ENCODE measurements around the gene KIF20B.
"Not testable (repeated sequence)": the region's sequence is repeated elsewhere in the genome, so short reads cannot be mapped to it uniquely, and the experiment has no call there.

Gene KIF20B

DNA sequence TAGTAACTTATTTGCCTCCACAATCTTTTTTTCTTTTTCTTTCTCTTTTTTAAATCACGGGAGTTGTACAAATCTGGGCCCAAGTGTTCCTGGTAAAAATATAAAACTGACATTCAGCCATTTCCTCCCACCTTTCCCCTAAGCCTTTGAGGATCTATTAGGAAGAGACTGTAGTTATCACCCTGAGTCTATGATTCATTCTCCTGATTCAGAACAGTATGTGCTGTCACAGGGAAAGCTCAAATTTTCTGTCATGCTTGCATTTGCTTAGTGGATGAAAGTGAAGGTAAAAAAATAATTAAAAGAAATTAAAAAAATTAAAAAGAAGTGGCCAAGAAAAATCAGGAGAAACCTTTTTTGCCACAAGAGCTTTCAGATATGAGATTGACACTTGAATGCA, 71.7 kb downstream of the KIF20B start:
- no peak for DNase-seq (ENCODE audit: low read depth)

DNA sequence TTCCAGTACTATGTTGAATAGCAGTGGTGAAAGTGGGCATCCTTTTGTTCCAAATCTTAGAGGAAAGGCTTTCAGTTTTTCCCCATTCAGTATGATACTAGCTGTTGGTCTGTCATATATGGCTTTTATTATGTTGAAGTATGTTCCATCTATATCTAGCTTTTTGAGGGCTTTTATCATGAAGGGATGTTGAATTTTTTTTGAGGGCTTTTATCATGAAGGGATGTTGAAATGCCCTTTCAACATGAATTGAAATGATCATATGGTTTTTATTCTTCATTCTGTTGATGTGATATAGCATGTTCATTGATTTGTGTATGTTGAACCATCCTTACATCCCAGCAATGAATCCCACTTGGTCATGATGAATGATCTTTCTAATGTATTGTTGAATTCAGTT, 75.3 kb downstream of the KIF20B start:
- no peak for DNase-seq (ENCODE audit: low read depth)

DNA sequence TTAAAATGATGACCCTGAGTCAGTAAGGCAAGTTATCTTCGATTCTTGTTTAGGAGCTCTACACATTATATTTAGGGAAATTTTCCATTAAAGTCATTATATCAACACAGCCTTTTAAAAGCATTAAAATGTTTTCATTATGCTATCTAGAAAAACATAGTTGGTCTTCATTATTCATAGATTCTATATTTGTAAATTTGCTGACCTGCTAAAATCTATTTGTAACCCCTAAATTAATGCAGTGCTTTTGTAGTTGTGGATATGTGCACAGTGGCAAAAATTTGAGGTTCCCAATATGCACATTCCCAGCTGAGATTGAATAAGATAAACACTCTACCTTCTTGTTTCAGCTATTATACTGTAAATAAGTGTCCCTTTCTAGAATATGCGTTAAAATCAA, 81.1 kb downstream of the KIF20B start:
- DNase-seq (ENCODE audit: low read depth) = no peak

- DNase-seq (ENCODE audit: low read depth) = no peak
Measured at GRCh38 chr10:89783406-89783805, 82.0 kb downstream of the KIF20B start.

GRCh38 chr10:89785095-89785494, 83.7 kb downstream of the KIF20B start:
- no peak for DNase-seq (ENCODE audit: low read depth)

- DNase-seq (ENCODE audit: low read depth) = no peak
Measured at GRCh38 chr10:89789188-89789877, 87.9 kb downstream of the KIF20B start.

DNA sequence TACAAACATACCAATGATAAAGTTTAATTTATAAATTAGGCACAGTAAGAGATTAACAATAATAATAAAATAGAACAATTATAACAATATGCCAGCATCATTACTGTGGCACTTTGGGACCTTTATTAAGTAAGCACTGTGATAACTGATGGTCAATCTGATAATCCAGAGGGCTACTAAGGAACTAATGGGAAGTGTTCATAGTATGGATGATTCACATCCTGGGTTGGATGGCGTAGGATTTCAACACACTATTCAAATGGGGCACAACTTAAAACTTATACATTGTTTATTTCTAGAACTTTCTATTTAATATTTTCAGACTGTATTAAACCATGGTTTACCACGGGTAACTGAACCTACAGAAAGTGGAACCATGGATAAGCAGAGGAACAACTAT, 90.8 kb downstream of the KIF20B start:
- no peak for DNase-seq (ENCODE audit: low read depth)

GRCh38 chr10:89793649-89794254, 92.4 kb downstream of the KIF20B start:
- no peak for DNase-seq (ENCODE audit: low read depth)

DNA sequence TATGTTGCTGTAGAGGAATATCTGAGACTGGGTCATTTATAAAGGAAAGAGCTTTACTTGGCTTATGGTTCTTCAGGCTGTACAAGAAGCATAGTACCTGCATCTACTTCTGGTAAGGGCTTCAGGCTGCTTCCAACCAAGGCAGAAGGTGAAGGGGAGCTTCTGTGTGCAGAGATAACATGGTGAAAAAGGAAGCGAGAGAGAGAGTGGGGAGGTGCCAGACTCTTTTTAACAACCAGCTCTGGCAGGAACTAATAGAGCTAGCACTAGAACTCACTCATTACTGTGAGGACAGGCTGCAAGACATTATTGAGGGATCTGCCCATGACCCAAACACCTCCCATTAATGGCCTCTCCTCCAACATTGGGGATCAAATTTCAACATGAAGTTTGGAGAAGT, 94.5 kb downstream of the KIF20B start:
- no peak for DNase-seq (ENCODE audit: low read depth)

DNA sequence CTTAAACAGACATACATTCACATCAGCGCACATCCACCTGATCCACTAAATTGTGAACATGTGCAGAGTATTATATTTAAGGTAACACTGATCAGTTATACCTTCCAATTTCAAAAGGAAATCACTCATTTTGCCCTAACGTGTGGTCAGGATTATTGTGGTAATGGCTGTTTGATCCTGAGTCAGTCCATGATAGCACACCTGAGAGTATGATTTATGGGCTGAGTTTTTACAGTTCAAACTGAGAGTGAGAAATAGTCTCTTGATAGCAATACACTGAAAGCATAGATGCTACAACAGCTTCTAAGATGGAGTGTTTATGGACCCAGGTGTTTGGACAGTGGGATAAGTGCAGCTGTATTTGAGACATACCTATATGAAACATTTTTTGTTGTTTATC, 96.7 kb downstream of the KIF20B start:
- DNase-seq (ENCODE audit: low read depth) = no peak

GRCh38 chr10:89799573-89799972, 98.2 kb downstream of the KIF20B start:
- no peak for DNase-seq (ENCODE audit: low read depth)

GRCh38 chr10:89805599-89806013, 104.2 kb downstream of the KIF20B start:
- DNase-seq (ENCODE audit: low read depth) = no peak

DNA sequence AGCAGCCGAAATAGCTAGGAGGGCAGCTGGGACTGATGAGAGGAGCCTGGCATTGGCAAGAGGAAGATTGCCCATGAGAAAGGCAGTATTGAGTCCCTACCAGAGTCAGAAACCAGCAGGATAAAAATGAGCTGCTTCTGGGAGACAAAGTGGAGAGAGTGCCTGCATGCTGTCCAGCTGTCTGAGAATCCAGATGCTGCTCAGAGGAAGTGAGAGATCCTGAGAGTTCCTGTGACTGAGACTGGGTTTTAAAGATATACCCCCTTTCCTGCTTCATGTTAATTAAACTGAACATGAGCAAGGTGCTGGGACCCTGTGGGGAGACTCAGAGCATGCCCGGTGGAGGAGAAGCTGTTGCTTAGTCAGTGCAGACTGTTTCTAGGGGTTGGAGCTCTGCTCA, 107.5 kb downstream of the KIF20B start:
- no peak for DNase-seq (ENCODE audit: low read depth)

DNA sequence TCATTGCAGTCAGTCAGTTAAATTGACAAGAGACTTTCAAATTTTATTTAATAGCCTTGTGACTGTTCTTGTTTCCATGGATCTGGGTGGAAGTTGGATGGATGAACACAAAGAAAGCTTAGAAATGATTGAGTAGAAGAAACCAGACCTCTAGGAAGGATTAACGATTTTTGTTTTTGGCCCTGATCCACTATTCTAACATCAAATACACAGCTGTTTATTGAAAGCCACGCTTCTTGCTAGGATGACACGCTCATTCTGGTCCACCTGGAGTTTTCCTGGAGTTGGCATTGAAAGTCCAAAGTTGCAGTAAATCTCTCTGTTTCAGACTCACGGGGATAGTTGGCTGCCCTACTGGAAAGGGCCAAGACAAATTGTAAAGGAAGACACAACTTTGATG, 108.4 kb downstream of the KIF20B start:
- DNase-seq (ENCODE audit: low read depth) = no peak

DNA sequence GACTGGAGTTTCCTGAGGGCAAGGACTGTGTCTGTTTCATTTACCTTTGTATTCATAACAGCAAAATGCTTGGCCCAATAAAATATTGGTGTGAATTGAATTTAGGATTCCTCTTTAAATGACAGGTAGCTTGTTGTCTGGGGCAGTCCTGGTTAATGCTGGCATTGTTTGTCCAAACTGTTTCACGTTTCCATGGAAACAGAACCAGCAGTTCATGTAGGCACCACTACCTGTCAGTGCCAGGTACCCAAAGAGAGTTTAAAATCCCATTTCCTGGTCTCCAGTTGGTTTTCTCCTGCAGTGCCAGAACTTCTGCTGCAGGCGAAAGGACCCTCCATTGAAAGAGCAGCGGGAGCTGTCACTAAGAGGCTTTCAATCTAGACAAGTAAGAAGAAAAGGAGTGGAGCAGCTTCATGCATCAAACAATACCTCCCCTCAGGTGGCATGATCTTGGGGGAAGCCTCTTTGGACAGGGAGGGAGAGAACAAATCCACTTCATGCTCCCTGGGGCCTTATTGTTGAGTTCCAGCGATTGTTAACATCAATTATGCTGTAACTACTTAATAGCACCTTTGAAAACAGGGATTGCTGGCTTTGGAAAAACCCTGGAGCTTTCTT, 109.6 kb downstream of the KIF20B start:
- DNase-seq (ENCODE audit: low read depth) = no peak

GRCh38 chr10:89813546-89813945, 112.2 kb downstream of the KIF20B start:
- no peak for DNase-seq (ENCODE audit: low read depth)

DNA sequence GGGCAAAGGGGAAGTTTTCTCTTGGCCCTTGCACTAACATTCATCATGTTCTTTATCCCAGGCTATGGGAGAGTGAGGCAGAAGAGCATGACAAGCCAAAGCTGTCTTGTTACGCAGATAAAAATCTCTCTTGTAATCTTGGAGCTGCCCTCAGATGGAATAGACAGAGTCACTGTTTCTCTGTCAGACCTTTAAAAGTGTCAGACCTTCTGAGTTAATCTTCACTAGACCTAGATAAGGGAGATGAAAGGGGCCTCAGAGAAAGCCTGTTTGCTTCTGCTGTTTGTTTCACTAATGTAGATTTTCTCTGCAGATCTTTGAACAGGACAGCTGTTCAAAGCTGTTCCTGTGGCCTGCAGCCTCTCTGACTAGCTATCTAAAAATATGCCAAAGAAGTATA, 112.9 kb downstream of the KIF20B start:
- no peak for DNase-seq (ENCODE audit: low read depth)

DNA sequence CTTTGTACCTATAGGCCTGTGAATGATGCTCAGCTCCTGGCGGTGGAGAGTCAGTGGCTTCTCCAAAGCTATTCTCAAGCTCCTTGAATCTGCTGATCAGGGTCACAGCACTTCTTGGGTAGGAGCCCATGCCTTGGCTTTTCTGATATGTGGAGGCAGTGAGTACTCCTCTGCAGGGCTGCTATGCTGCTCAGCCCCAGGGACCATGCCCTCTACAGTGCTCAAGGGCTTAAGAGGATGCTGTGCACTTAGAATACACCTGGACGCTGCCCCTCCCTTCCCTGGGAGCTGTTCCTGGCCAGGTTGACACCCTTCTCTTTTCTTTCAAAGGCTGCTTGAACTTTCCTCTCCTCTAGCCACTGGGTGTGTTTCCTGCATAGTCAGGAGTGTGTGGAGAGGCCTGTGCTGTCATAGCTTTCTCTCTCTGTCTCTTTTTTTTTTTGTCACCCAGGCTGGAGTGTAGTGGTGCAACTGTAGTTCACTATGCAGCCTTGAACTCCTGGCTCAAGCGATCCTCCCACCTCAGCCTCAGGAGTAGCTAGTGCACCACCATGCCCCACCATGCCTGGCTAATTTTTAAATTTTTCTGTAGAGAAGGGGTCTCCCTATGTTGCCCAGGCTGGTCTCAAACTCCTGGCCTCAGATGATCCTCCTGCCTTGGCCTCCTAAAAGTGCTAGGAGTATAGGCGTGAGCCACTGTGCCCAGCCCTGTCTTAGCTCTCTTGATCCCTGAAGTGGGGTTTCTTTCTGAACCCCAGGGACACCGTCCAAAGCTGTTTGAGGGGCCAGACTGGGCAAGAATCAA, 113.9 kb downstream of the KIF20B start:
- DNase-seq (ENCODE audit: low read depth) = no peak

DNA sequence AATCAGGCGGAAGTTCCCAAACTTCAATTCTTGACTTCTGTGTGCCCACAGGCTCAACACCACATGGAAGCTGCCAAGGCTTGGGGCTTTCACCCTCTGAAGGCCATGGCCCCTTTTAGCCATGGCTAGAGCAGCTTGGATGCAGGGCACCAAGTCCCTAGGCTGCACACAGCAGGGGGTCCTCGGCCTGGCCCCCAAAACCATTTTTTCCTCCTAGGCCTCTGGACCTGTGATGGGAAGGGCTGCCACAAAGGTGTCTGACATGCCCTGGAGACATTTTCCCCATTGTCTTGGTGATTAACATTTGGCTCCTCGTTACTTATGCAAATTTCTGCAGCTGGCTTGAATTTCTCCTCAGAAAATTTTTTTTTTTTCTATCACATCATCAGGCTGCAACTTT, 117.6 kb downstream of the KIF20B start:
- not testable (repeated sequence) for DNase-seq (ENCODE audit: low read depth)
